ENCODE results near the gene RNASE3.
"Not testable (repeated sequence)": the region's sequence is repeated elsewhere in the genome, so short reads cannot be mapped to it uniquely, and the experiment has no call there.

RNASE3 gene

GRCh38 chr14:20891126-20891825 is at the start of gene RNASE3:
Gene RNASE3, plus strand, starts transcription at chr14:20891385. Its CDS starts 302 bp downstream, at chr14:20891687.
- not testable (repeated sequence) for DNase-seq (ENCODE audit: insufficient read length, low spot score); FAIRE-seq

DNA sequence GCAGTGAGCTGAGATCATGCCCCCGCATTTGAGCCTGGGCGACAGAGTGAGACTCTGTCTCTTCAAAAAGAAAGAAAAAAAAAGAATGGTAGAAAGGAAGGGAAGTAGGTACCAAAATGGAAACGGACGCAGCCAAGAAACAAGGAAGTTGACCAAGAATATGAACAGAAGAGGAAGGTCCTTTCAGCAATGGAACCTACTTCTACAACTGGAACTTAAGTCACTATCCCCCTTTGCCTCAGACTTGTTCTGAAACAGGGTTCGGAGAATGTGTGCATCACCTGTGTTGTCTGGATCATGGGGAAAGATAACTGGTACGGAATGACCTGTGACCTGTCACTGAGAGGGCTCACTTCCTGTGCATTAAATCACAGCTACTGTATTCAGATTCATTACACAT is 44.6 kb upstream of the RNASE3 start:
- FAIRE-seq (no peak), DNase-seq (ENCODE audit: insufficient read length, low spot score) (no peak)

GRCh38 chr14:20848316-20848954 is 42.8 kb upstream of the RNASE3 start:
- no peak for FAIRE-seq
- DNase-seq (ENCODE audit: insufficient read length, low spot score): no peak

GRCh38 chr14:20848955-20849570 is 42.1 kb upstream of the RNASE3 start:
- no peak for DNase-seq (ENCODE audit: insufficient read length, low spot score)
- FAIRE-seq: no peak

DNA sequence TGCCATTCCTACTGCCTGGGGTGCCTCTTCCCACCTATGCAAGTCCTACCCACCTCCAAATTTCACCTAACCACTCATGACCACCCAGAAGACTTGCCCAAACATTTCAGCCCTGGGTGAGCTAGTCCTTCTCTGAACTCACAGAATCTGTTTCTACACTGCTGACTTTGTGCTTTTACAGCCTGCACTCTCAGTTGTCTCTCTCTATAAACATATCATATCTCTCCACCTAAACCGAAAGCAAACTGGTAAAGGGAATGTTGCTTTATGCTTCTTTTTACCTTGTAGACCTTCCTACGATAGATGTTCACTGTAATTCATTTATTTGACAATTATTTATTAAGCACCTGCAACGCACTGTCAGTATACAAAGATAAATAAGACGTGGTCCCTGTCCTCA is 38.1 kb upstream of the RNASE3 start:
- no peak for FAIRE-seq

DNA sequence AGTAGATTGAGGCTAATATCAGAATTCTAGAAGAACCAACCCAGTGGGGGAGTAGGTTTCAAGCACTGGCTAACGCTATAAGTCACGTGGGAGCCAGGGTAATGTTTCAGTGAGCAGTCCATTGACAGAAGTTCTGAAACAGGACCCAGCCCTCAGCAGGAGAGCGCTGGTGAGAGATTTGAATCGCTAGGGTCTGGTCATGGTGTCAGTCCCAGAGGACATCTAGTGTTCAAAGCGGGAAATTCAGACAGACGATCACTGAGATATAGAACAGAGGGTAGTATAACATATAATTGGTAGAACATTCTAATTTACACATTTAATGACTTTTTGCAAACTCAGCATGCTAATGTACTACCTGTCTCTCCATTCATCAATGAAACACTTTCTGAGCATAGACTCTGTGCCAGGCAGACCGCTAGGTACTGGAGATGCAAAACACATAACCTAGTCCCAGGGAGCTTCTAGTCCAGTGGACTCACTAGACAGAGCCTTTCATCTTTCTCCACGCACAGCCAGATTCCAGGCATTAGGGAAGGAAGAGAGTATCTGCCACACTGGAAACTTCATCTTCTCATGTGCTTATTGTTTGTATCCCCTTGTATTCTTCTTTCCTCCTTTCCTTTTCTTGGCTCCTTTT is 35.4 kb upstream of the RNASE3 start:
- peak; percentile 41 for DNase-seq (ENCODE audit: insufficient read length, low spot score)
- peak; percentile 78 for FAIRE-seq

More for the DNA sequence above, 38.1 kb upstream of the RNASE3 start:
- DNase-seq (ENCODE audit: insufficient read length, low spot score): no peak

GRCh38 chr14:20857207-20857606 is 34.0 kb upstream of the RNASE3 start:
- FAIRE-seq (no peak), DNase-seq (ENCODE audit: insufficient read length, low spot score) (no peak)

DNA sequence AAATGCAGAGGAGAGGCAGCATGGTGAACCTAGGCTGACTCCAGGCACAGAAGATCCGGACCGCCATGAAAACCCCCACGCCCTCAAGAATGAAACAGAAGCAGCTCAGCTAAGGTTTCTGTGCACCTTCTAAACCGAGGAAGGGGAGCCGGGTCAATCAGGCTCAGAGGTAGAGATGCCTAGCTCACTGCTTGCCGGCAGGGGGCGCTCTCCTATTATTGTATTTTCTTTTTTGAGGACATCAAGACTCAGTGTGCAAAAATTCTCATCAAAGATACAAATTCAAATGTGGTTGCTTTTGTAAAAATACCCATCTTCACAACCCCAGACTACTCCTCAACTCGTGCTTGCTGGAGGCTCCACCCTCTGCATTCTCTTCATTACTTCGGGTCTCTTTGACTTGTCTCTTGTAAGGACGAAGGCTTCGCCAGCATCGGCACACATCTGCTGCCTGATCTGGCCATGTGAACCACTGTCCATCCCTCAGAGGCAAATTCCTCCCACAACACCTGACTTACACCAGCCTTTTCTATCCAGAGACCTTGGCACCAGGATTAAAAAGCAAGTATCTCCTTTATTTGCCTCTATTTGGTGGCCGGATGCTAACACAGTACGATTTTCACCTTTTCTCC is 33.4 kb upstream of the RNASE3 start:
- FAIRE-seq: no peak
- DNase-seq (ENCODE audit: insufficient read length, low spot score): peak; percentile 44

GRCh38 chr14:20866194-20866593 is 25.0 kb upstream of the RNASE3 start:
- FAIRE-seq: no peak
- no peak for DNase-seq (ENCODE audit: insufficient read length, low spot score)

DNA sequence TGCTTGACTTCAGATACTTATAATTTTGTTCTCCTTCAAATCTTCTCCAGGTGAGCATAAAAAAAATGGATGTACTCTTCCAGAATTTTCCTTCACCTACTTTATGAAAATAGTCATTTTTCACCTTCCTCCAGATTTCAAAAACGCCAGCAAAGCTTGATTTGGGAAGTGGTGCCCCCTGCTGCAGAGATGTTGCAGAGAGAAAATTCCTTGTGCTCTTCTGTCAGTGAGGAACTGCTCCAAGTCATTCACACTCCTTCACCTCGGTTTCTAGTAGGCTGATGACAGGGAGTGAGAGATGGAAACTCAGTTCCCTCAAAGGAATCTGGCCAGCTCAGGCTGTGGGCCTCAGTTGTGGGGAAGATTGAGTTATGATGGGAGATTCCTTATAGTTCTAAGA is 24.2 kb upstream of the RNASE3 start:
- DNase-seq (ENCODE audit: insufficient read length, low spot score) (no peak), FAIRE-seq (peak; percentile 74)

DNA sequence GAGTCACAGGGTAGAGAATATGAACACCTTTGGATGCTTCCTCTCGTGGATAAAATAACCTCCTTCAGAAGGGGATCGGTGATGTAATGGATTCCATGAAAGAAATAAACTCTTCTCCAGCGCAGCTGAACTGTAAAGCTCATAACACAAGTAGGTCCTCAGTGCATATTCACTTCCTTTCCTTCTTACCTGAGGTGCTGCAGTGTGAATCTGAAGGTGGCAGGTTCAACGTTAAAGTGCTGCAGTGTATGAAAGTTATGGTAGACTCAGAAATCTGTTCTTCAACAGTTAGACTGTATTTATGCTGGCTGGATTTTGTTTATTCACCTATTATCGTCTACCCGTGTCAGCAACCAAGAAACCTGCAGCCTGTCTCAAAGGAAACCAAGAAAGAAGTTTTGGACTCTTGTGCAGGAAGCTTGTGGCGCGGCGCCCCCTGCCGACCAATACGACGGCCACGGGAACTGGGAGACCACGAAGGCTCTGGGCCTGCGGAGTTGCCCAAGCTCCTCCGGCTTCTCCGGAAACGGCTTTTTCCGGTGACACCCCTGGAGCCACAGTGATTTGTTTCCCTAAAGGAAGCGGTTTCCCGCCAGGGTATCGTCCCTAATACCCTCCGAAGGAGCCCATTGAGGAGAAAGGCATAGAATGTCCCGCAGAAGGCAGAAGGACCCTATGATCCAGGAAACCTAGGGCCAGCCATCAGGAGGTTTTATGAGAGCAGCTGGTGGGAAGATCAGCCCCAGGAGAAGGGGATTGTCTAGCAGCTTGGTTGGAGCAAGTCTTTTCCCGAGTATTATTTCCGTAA is 17.6 kb upstream of the RNASE3 start:
- FAIRE-seq: peak; percentile 73
- DNase-seq (ENCODE audit: insufficient read length, low spot score): peak; percentile 39

DNA sequence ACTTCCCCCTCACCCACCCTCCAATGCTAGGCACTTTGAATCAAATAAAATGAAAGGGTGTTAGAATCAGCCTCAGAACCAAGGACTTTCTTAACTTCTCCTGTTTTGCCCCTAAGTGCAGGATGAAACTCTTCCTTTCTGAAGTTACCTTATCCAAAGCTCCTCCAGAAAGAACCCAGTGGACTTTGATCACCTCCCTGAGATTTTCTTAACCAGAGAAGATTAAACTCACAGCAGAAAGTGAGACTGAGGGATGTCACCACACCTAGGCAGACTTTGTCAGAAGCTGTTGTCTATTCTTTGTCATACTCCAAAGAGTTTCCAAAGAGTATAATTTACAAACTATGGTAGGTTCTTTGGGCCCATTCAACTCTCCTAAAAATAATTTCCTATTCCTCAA is 14.2 kb upstream of the RNASE3 start:
- no peak for FAIRE-seq
- no peak for DNase-seq (ENCODE audit: insufficient read length, low spot score)

- DNase-seq (ENCODE audit: insufficient read length, low spot score): no peak
- FAIRE-seq: no peak
Observed at GRCh38 chr14:20878695-20879094, 12.5 kb upstream of the RNASE3 start.

GRCh38 chr14:20881229-20881628 is 10.0 kb upstream of the RNASE3 start:
- FAIRE-seq; DNase-seq (ENCODE audit: insufficient read length, low spot score): not testable (repeated sequence)

DNA sequence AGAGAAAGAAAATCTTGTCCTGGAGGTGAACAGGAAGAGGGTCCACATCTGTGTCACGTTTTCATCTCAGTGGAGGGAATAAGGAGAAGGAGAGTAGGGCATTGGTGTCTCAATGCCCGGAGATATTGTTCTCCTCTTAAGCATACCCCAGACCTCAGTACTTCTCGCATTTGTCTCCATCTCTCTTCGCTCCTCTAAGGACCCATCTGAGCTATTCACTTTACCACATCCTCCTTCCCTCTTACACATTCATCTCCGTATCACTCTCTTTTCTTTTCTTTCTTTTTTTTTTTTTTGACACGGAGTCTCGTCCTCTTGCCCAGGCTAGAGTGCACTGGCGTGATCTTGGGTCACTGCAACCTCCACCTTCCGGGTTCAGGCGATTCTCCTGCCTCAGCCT is 8.4 kb upstream of the RNASE3 start:
- not testable (repeated sequence) for FAIRE-seq; DNase-seq (ENCODE audit: insufficient read length, low spot score)

DNA sequence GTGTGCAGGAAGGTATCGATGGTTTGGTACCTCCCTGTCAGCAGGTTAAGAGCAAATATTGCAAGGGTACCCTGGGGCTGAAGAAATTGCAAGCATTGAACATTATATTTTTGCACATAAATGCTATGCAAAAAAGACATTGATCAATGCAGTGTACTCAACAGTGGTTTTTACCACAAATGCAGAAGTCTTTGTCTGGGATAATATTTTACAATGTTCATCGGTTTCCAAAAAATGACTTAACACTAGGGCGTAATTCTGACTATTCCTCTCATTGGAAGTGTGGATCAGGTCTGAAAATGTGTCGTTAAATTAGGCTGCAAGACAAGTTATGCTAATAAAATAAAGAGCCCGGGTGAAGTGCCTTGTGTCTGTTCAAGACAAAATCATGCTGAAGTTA is 2.8 kb upstream of the RNASE3 start:
- DNase-seq (ENCODE audit: insufficient read length, low spot score); FAIRE-seq: not testable (repeated sequence)

DNA sequence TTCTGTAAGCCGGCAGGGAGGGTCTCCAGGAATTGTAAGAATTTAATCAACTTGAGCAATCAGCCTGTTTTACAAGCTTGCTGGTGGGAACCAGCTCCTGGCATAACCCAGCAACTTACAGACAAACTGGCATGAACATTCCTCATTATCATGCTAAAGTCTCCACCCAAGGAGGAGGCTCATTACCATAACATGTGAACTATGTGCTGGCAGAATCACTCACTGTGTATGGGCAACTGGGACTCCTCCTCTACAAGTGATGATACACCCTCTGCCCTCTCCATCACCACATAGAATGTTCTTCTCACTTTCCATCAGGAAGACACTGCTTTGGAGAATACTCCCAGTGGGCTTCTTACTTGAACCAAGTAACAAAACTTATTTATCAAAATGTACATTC is 4.1 kb downstream of the RNASE3 start:
- not testable (repeated sequence) for FAIRE-seq; DNase-seq (ENCODE audit: insufficient read length, low spot score)

DNA sequence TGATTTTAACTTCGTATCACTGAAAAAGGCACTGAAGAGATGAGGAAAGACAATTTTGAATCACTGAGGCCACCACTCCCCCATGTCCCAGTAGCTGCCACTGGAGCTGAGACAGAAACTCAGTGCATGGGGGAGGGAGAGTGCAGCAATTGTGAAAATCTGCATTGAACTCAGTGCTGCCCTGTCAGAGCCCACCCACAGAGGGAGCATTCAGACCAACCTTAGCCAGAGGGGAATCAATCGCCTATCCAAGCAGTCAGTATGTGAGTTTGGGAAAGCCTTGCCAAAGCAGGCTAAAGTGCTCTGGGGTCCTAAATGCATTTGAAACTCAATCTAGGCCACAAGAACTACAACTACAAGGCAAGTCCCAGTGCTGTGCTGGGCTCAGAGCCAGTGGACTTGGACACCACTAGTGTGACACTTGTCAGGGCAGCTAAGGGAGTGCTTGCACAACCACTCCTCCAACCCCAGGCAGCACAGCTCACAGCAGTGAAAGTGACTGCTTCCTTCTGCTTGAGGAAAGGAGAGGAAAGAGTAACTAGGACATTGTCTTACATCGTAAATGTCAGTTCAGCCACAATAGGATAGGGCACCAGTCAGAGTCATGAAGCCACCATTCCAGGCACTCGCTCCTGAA is 13.3 kb downstream of the RNASE3 start:
- FAIRE-seq (no peak), DNase-seq (ENCODE audit: insufficient read length, low spot score) (no peak)

- FAIRE-seq (no peak), DNase-seq (ENCODE audit: insufficient read length, low spot score) (no peak)
Observed at GRCh38 chr14:20905676-20906075, 14.5 kb downstream of the RNASE3 start.

DNA sequence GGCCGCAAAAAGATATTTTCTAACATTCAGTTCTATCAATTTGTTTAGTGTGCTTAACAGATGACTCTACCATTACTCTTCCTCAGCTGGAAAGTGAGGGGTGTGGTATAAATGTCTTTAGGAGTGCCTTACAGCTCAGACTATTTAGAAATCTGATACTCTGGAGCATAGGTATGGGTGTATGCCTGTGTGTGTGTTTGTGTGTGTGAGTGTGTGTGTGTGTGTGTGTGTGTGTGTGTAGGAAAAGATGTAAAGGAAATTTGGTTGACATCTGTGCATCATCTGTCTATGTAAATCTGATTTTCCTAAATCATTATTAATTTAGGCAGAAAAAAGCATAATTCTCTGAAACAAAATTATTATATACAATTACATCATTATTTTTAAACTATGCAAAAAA is 16.0 kb downstream of the RNASE3 start:
- FAIRE-seq: no peak
- DNase-seq (ENCODE audit: insufficient read length, low spot score): no peak

All from GM19239 (cell line).